Measurements from ENCODE around the gene ATP5F1E. TPM values are rescaled to one million over a fixed set of nuclear protein-coding genes. Genes with fewer than 3 reads are reported as not detected.
A peak's percentile ranks its signal among the peaks of the same experiment; 100 is the strongest.

ATP5F1E gene
- total and polyA plus RNA-seq, 9 of the 15 experiments (the other 6 are each of a cell fraction or from before 2014, with no cell fraction given): 60.3 to 162 (median 113) TPM

- TF ChIP-seq JUN (IDR thresholded peaks at IDR 0.05; ENCODE audit: borderline replicate concordance, low read depth, low read length) (no peak), JUN (CRISPR knock-in tag; IDR thresholded peaks at IDR 0.05; ENCODE audit: borderline replicate concordance) (no peak), NONO (IDR thresholded peaks at IDR 0.05; ENCODE audit: low read depth in 2 of 2, low read length in 1 of 2) (peak; percentile 70 to 82; a peak in 3 of 4 replicates), PHTF2 (CRISPR knock-in tag; IDR thresholded peaks at IDR 0.05) (no peak), NR2C1 (IDR thresholded peaks at IDR 0.05) (peak; percentile 41; the same call in 1 of the 2 replicates), NR2C1 (tag; IDR thresholded peaks at IDR 0.05) (peak; percentile 5; the same call in 1 of the 2 replicates), ZBTB17 (CRISPR knock-in tag; IDR thresholded peaks at IDR 0.05) (0 out of 2 replicates have a peak, but pooled peaks have one; percentile 21), ZBTB7A (IDR thresholded peaks at IDR 0.05; ENCODE audit: borderline replicate concordance, control insufficient read depth, low read depth, low read length) (peak; percentile 42; the same call in 1 of the 2 replicates), MYC (IDR thresholded peaks at IDR 0.05; ENCODE audit: low read depth, low read length) (peak; percentile 54; the same call in 1 of the 2 replicates), MYC (CRISPR knock-in tag; IDR thresholded peaks at IDR 0.05; ENCODE audit: borderline replicate concordance, low read depth) (no peak), YY1 (IDR thresholded peaks at IDR 0.05; ENCODE audit: borderline replicate concordance in 1 of 3, control insufficient read depth in 1 of 3, extremely low read depth in 1 of 3, insufficient read depth in 3 of 3, insufficient read length in 1 of 3, insufficient replicate concordance in 2 of 3, low read depth in 1 of 3, low read length in 2 of 3) (peak in 2 of 3 experiments; percentile 38 to 43), ZMIZ1 (IDR thresholded peaks at IDR 0.05; ENCODE audit: low read depth in 2 of 2, low read length in 2 of 2) (no peak), PCBP1 (IDR thresholded peaks at IDR 0.05; ENCODE audit: low read depth, low read length, poor library complexity, severe bottlenecking) (peak; percentile 47), BHLHE40 (IDR thresholded peaks at IDR 0.05; ENCODE audit: low read length) (0 out of 2 replicates have a peak, but pooled peaks have one; percentile 30), ZNF41 (CRISPR knock-in tag; conservative IDR thresholded peaks at IDR 0.05) (no peak)
- TF ChIP-seq, protein P1, sequence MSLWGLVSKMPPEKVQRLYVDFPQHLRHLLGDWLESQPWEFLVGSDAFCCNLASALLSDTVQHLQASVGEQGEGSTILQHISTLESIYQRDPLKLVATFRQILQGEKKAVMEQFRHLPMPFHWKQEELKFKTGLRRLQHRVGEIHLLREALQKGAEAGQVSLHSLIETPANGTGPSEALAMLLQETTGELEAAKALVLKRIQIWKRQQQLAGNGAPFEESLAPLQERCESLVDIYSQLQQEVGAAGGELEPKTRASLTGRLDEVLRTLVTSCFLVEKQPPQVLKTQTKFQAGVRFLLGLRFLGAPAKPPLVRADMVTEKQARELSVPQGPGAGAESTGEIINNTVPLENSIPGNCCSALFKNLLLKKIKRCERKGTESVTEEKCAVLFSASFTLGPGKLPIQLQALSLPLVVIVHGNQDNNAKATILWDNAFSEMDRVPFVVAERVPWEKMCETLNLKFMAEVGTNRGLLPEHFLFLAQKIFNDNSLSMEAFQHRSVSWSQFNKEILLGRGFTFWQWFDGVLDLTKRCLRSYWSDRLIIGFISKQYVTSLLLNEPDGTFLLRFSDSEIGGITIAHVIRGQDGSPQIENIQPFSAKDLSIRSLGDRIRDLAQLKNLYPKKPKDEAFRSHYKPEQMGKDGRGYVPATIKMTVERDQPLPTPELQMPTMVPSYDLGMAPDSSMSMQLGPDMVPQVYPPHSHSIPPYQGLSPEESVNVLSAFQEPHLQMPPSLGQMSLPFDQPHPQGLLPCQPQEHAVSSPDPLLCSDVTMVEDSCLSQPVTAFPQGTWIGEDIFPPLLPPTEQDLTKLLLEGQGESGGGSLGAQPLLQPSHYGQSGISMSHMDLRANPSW (CRISPR knock-in tag; IDR thresholded peaks at IDR 0.05): no peak
Observed at GRCh38 chr20:59006864-59007664, 25.1 kb downstream of the ATP5F1E start, which contains the start of gene CTSZ (continued).
